Aorta (tissue), 5 donors: Measurements from ENCODE around the gene ITGB2. TPM values are rescaled to one million over a fixed set of nuclear protein-coding genes. Genes with fewer than 3 reads are reported as not detected.

Experiments used
- ATAC-seq: fragments of 200-7000 bp; cut with Tn5 transposase; one replicate; pipeline ENCODE4 v1.9.1; 2022; ENCODE audit warnings: moderate library complexity; ENCODE audit not compliant: low FRiP score
- DNase-seq, 2 donors: peaks; one replicate each; pipeline ENCODE4 v3.0.0-alpha.2; 2020
- H3K27ac ChIP-seq, 2 donors: one replicate each; pipeline ENCODE4 v1.5.1; 2013; ENCODE audit warnings: low read length in 2 of 2, mild to moderate bottlenecking in 2 of 2, moderate library complexity in 2 of 2, control low read depth in 1 of 2, inconsistent platforms in 1 of 2, low read depth in 1 of 2
- H3K27me3 ChIP-seq, 2 donors: one replicate each; pipeline ENCODE4 v1.6.1; 2013; ENCODE audit warnings: control low read depth in 1 of 2, low read length in 1 of 2, mild to moderate bottlenecking in 1 of 2, moderate library complexity in 1 of 2; ENCODE audit not compliant: insufficient read depth in 2 of 2, control insufficient read depth in 1 of 2
- H3K36me3 ChIP-seq, 2 donors: one replicate each; pipeline ENCODE4 v1.6.1; 2013; ENCODE audit warnings: control low read depth in 1 of 2, low read length in 1 of 2, mild to moderate bottlenecking in 1 of 2; ENCODE audit not compliant: insufficient read depth in 2 of 2, control insufficient read depth in 1 of 2
- H3K4me1 ChIP-seq, 2 donors: one replicate each; pipeline ENCODE4 v1.6.1; 2013; ENCODE audit warnings: low read length in 2 of 2, control low read depth in 1 of 2, mild to moderate bottlenecking in 1 of 2, moderate library complexity in 1 of 2; ENCODE audit not compliant: insufficient read depth in 2 of 2, control insufficient read depth in 1 of 2
- H3K4me3 ChIP-seq, 2 donors: one replicate each; pipeline ENCODE4 v1.5.1; 2013; ENCODE audit warnings: low read length in 2 of 2, control low read depth in 1 of 2, mild to moderate bottlenecking in 1 of 2
- H3K9me3 ChIP-seq: one replicate; pipeline ENCODE4 v1.6.1; 2013; ENCODE audit warnings: mild to moderate bottlenecking, low read length; ENCODE audit not compliant: control insufficient read depth
- WGBS, 2 donors: extraction: QIAGEN DNeasy Blood & Tissue Kit; methylation state at CpG; one replicate each; pipeline ENCODE4 v1.1.7; 2013; 5-methylcytosine and 5-hydroxymethylcytosine counted together
- intact Hi-C, 2 donors: fragments of 100-400 bp; cut with DNase I; formaldehyde crosslinking; loops; one replicate each; pipeline versions ENCODE4 v1.14.2 to v1.15.0; 2022
- polyA plus RNA-seq, 2 donors: library from polyadenylated mRNA; stranded (reverse); fragments of 200-250 nt; gene quantifications; one replicate each; pipeline ENCODE4 v1.2.3, GENCODE V29; 2013
- total RNA-seq, 2 donors: library from RNA; stranded (reverse); fragmentation: NEBNext Ultra II Directional; extraction: Animal tissue kit (Norgen Biotek cat#: 25700); gene quantifications; one replicate each; pipeline ENCODE4 v1.2.1, GENCODE V29; 2021
- donor health status: healthy with polysubstance abuse.
- donor health status: Bipolar disorder and iron deficiency.
- donor health status: DM: no; HTN: no; CAD: no.
- donor health status: DM: no; HTN: no; CAD: no.
- donor health status: DM: yes; HTN: yes; CAD: no.

ITGB2 gene
- total and polyA plus RNA-seq, 4 donors: 6.7 to 110 (median 57.0) TPM

- H3K36me3 ChIP-seq: peaks cover 9 to 10% of the 10 kb centered on the region in 2 donors
- H3K4me1 ChIP-seq: no peaks in the 10 kb centered on the region
- 91 to 97% methylated on average over 12 of the region's 12 CpGs for WGBS, 2 donors
Measured at GRCh38 chr21:44849616-44850130, 71.0 kb downstream of the ITGB2 start.

DNA sequence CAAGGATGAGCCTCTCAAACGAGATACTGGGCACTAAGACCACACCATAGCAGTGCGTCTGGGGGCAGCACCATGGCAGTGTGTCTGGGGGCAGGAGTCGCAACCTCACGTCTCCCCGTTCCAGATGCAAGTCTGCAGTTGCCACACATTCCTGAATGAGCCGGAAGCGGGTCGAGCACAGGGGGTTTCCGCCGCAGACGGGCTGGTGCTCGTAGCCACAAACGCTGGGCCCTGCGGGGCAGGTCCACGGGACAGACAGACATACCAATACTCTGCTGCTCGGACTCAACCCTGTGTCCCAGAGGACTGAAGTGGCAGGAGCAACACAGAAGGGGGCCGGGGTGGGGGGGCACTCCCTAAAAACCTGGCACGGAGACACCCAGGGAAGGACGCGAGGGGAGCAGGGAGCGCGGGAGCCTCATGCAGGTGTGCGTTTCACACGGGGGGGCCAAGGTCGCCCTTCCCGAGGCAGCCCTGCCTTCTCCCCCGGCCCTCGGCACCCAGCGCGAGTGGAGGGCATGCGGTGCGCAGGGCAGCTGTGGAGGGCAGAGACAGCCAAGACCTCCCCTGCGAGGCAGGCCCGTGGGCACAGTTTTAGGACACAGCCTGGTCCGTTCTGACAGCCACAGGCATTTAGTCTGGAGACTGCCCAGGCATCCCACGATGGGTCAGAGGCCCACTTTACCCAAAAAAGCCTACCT is 71.7 kb downstream of the ITGB2 start:
- DNase-seq (peak; percentile 29 to 73), ATAC-seq (no peak)
- intact Hi-C loops: no loop called here
- Histone ChIP-seq H3K9me3 (no peaks in the 10 kb centered on the region), H3K36me3 (peaks cover 8 to 9% of the 10 kb centered on the region in 2 donors), H3K4me1 (no peaks in the 10 kb centered on the region), H3K4me3 (no peak overlapping the region), H3K27ac (no peak overlapping the region), H3K27me3 (no peaks in the 10 kb centered on the region)
- WGBS, 2 donors: 93 to 94% methylated on average over 36 of the region's 36 CpGs

More at GRCh38 chr21:44849616-44850130, 71.0 kb downstream of the ITGB2 start:
- ATAC-seq (no peak), DNase-seq (peak in 1 of 2 donors; percentile 52)
- no peak overlapping the region for H3K4me3 ChIP-seq
- H3K9me3 ChIP-seq: no peaks in the 10 kb centered on the region
- no peaks in the 10 kb centered on the region for H3K27me3 ChIP-seq
- H3K27ac ChIP-seq: no peak overlapping the region
- intact Hi-C loops: no loop called here

- H3K27me3 ChIP-seq: no peaks in the 10 kb centered on the region
- 79 to 81% methylated on average over 23 to 24 of the region's 24 CpGs for WGBS, 2 donors
- H3K4me1 ChIP-seq: no peaks in the 10 kb centered on the region
- DNase-seq (peak in 1 of 2 donors; percentile 75), ATAC-seq (no peak)
- no peak overlapping the region for H3K27ac ChIP-seq
- intact Hi-C loops: no loop called here
- no peak overlapping the region for H3K4me3 ChIP-seq
- H3K9me3 ChIP-seq: no peaks in the 10 kb centered on the region
- H3K36me3 ChIP-seq: peaks cover 6 to 8% of the 10 kb centered on the region in 2 donors
Measured at GRCh38 chr21:44847261-44848056, 73.2 kb downstream of the ITGB2 start.

DNA sequence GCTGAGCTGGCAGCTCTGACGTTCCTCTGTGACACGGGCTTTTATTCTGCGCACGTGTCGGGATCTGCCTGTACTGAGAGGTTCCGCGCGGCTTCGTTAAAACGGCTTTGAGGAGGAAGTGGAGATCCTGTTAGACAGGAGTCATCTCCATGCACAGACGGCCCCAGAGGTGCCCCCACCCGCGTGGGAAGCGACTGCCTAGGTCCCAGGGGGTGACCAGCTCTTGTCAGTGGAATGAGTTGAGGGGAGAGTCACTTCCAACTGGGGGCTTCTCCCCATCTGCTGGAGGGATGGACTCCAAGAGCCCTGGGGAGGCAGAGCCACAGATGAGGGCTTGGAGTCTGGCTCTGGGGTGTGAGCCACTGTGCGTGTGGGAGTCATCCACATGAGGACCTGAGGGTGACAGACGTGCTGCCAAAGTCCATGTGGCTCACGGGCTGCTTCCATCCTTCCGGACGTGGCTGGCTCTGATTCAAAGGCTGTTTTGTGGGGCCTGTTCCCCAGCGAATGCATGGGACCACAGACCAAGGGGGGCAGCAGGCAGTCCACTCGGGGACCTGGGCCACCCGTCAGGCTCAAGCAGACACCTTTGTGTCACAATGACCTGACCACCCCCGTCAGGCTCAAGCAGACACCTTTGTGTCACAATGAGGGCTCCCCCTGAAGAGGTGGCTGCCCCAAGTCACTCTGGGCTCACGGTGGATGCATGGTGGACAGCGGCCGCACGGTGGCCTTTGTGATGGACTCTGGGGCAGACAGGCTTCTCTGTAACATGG is 74.0 kb downstream of the ITGB2 start:
- Histone ChIP-seq H3K4me1 (no peaks in the 10 kb centered on the region), H3K36me3 (peaks cover 6 to 8% of the 10 kb centered on the region in 2 donors), H3K27me3 (no peaks in the 10 kb centered on the region), H3K27ac (no peak overlapping the region), H3K4me3 (no peak overlapping the region), H3K9me3 (no peaks in the 10 kb centered on the region)
- DNase-seq: peak; percentile 84 to 85
- ATAC-seq: peak; percentile 60
- 35 to 38% methylated on average over 27 of the region's 27 CpGs for WGBS, 2 donors
- intact Hi-C loops: no loop called here

- Histone ChIP-seq H3K4me1 (no peaks in the 10 kb centered on the region), H3K36me3 (peaks cover 6 to 7% of the 10 kb centered on the region in 2 donors), H3K4me3 (no peak overlapping the region), H3K9me3 (no peaks in the 10 kb centered on the region), H3K27me3 (no peaks in the 10 kb centered on the region), H3K27ac (no peak overlapping the region)
- DNase-seq (no peak), ATAC-seq (no peak)
- intact Hi-C loops: no loop called here
- 12% methylated on average over 1 of the region's 1 CpG for WGBS, 2 donors
Measured at GRCh38 chr21:44846224-44846484, 74.5 kb downstream of the ITGB2 start.

DNA sequence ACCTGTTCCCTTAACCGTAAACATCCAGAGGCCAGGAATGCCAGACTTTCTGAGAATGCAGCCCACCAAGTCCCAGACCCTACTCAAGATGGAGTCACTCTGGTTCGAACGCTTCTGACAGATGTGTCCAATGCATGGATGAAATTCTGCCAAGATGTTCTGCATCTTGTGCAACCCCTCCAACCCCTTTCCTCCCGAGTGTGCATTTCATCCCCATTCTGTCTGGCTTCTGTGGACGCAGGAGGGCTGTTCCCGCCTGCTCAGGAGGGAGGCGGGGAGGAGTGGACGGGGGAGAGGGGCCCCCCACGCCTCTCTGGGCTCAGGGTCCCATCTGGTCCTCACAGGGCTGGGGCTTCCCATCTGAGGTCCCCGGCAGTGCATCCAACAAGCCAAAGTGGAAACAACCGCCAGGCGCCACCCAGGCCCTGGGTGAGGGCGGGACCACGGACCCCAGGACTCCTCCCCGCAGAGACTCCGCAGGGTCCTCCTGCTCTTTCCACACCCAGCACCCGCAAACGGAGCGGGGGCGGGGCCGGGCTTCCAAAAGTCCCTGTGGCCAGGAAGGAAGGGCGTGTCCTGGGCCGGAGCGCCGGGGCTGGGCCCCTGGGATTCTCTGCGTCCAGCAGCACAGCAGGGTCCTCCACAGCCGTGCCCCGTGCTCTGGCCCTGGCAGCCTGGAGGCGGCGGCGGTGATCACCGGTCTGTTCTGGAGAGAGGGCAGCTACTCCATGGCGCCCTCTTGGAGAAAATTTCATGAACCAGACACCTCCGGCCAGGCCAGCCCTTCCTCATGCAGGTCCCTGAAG is 75.1 kb downstream of the ITGB2 start:
- Histone ChIP-seq H3K4me1 (no peaks in the 10 kb centered on the region), H3K27me3 (no peaks in the 10 kb centered on the region), H3K9me3 (no peaks in the 10 kb centered on the region), H3K27ac (no peak overlapping the region), H3K36me3 (peaks cover 6 to 7% of the 10 kb centered on the region in 2 donors), H3K4me3 (no peak overlapping the region)
- WGBS, 2 donors: 11% methylated on average over 30 to 34 of the region's 34 CpGs
- intact Hi-C loops: no loop called here
- ATAC-seq: peak; percentile 73
- peak; percentile 82 to 91 for DNase-seq

- H3K4me1 ChIP-seq: no peaks in the 10 kb centered on the region
- no peak overlapping the region for H3K4me3 ChIP-seq
- DNase-seq (no peak), ATAC-seq (no peak)
- H3K27me3 ChIP-seq: no peaks in the 10 kb centered on the region
- H3K9me3 ChIP-seq: no peaks in the 10 kb centered on the region
- H3K36me3 ChIP-seq: no peaks in the 10 kb centered on the region
- 59 to 66% methylated on average over 16 of the region's 16 CpGs for WGBS, 2 donors
- intact Hi-C loops: no loop called here
- H3K27ac ChIP-seq: no peak overlapping the region
Measured at GRCh38 chr21:44844256-44844655, 76.4 kb downstream of the ITGB2 start.
